Measurements from ENCODE around the gene SFRP2. TPM values are rescaled to one million over a fixed set of nuclear protein-coding genes. Genes with fewer than 3 reads are reported as not detected.

Gene SFRP2
- 1 to 10 TPM in 1 of 10 donors, under 1 TPM in 4, not detected in 5; 0.58 to 5.2 (median 0.77) TPM for total RNA-seq
- 1 to 10 TPM in 1 of 2 donors, under 1 TPM in 1; 0.30 to 1.2 TPM for polyA plus RNA-seq
- long read RNA-seq, donor 1, transcript SFRP2-201 (3 exons, 2,032 nt): major isoform, 5 of 5 reads
- long read RNA-seq, donor 1, partial matches to known transcripts: 0 of 5 reads
- long read RNA-seq, donor 1, other reads (novel, unspliced or antisense): 0 of 5 reads
- long read RNA-seq, donor 2: 0 reads
- long read RNA-seq, donor 3, partial matches to known transcripts: 0 of 2 reads
- long read RNA-seq, donor 3, other reads (novel, unspliced or antisense): 0 of 2 reads

DNA sequence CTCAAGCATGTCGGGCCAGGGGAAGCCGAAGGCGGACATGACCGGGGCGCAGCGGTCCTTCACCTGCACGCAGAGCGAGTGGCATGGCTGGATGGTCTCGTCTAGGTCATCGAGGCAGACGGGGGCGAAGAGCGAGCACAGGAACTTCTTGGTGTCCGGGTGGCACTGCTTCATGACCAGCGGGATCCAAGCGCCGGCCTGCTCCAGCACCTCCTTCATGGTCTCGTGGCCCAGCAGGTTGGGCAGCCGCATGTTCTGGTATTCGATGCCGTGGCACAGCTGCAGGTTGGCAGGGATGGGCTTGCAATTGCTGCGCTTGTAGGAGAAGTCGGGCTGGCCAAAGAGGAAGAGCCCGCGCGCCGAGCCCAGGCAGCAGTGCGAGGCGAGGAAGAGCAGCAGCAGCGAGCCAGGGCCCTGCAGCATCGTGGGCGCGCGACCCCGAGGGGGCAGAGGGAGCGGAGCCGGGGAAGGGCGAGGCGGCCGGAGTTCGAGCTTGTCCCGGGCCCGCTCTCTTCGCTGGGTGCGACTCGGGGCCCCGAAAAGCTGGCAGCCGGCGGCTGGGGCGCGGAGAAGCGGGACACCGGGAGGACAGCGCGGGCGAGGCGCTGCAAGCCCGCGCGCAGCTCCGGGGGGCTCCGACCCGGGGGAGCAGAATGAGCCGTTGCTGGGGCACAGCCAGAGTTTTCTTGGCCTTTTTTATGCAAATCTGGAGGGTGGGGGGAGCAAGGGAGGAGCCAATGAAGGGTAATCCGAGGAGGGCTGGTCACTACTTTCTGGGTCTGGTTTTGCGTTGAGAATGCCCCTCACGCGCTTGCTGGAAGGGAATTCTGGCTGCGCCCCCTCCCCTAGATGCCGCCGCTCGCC lies at the start of gene SFRP2:
Gene SFRP2, minus strand, starts transcription at position 671 of the 864 bp plus-strand sequence. Its CDS starts 248 bp downstream, at position 423.
- intact Hi-C loops (cut with DNase I): loop anchor here in 5 of 10 donors (5.0 to 10.0 kb wide), 3 partner anchors 229 to 716 kb away; no protein-coding TSS in a partner anchor
- ATAC-seq: no peak

DNA sequence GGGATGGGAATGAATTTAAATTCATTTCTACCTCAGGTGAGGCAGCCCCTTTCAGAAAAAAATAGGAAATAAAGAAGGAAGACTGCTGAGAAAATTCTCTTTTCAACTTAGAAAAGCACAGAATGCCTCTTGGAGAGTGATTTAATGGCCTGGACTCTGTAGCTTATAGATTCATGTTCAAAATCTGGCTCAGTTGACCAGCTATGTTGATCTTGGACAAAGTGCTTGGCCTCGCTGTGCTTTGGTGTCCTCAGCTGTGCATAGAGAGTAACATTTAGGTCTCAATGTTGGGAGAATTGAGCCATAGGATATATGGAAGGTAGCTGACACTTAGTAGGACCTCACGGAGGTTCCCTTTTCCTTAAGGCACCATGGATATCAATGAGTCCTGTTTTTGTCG lies 49.7 kb upstream of the SFRP2 start:
- Histone ChIP-seq H3K9me3 (peaks cover 0 to 7% (median 0%) of the 10 kb centered on the region in 11 donors), H3K4me3 (no peak overlapping the region), H3K36me3 (no peaks in the 10 kb centered on the region), H3K27ac (no peak overlapping the region), H3K27me3 (peaks cover 0 to 11% (median 0%) of the 10 kb centered on the region in 7 donors), H3K4me1 (no peaks in the 10 kb centered on the region)
- WGBS, 2 donors: 24 to 53% methylated on average over 3 of the region's 3 CpGs
- DNase-seq (no peak), ATAC-seq (no peak)
- TF ChIP-seq, protein P1, sequence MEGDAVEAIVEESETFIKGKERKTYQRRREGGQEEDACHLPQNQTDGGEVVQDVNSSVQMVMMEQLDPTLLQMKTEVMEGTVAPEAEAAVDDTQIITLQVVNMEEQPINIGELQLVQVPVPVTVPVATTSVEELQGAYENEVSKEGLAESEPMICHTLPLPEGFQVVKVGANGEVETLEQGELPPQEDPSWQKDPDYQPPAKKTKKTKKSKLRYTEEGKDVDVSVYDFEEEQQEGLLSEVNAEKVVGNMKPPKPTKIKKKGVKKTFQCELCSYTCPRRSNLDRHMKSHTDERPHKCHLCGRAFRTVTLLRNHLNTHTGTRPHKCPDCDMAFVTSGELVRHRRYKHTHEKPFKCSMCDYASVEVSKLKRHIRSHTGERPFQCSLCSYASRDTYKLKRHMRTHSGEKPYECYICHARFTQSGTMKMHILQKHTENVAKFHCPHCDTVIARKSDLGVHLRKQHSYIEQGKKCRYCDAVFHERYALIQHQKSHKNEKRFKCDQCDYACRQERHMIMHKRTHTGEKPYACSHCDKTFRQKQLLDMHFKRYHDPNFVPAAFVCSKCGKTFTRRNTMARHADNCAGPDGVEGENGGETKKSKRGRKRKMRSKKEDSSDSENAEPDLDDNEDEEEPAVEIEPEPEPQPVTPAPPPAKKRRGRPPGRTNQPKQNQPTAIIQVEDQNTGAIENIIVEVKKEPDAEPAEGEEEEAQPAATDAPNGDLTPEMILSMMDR (IDR thresholded peaks at IDR 0.05): no peak
- intact Hi-C loops (cut with DNase I): no loop called here

More for the DNA sequence above, at the start of gene SFRP2:
- 1 to 2% methylated on average over 72 of the region's 72 CpGs for WGBS, 2 donors
- H3K27me3 ChIP-seq: peaks cover 39 to 100% (median 96%) of the 10 kb centered on the region in 7 donors
- H3K4me3 ChIP-seq: peak within 1 kb of the TSS in 8 of 10 donors; percentile 10 to 43 (median 30)
- peaks cover 4 to 44% (median 32%) of the 10 kb centered on the region in 9 donors for H3K4me1 ChIP-seq
- no peak within 1 kb of the TSS for H3K27ac ChIP-seq
- no peaks in the 10 kb centered on the region for H3K9me3 ChIP-seq
- H3K36me3 ChIP-seq: no peaks in the 10 kb centered on the region
- DNase-seq: no peak
- TF ChIP-seq, protein P1 (IDR thresholded peaks at IDR 0.05): no peak

GRCh38 chr4:153834901-153835300 lies 46.0 kb upstream of the SFRP2 start:
- Histone ChIP-seq H3K27me3 (peaks cover 0 to 11% (median 0%) of the 10 kb centered on the region in 7 donors), H3K9me3 (no peaks in the 10 kb centered on the region), H3K4me1 (no peaks in the 10 kb centered on the region), H3K27ac (no peak overlapping the region), H3K36me3 (no peaks in the 10 kb centered on the region), H3K4me3 (no peak overlapping the region)
- TF ChIP-seq, protein P1 (IDR thresholded peaks at IDR 0.05): no peak
- ATAC-seq (no peak), DNase-seq (no peak)
- 81 to 88% methylated on average over 5 of the region's 5 CpGs for WGBS, 2 donors
- intact Hi-C loops (cut with DNase I): no loop called here

DNA sequence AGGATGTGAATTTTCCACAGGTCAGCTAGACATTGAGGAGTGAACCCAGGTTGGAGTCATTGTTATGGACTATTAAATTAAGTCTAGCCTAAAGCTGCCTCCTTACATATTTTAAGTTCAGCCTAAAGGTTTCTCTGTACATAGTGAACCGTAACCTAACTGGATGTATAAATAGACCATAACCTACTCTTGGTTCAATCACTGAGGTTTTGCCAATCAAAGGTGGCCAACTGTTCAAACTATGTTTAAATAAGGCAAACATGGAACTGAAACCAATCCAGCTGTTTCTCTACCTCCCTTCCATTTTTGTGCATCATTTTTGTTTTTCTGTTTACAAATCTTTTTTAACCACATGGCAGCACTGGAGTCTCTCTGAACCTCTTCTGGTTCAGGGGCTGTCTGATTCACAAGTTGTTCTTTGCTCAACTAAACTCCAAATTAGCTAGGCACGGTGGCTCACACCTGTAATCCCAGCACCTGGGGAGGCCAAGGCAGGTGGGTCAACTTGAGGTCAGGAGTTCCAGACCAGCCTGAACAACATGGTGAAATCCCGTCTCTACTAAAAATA lies 43.9 kb upstream of the SFRP2 start:
- Histone ChIP-seq H3K4me3 (no peak overlapping the region), H3K36me3 (no peaks in the 10 kb centered on the region), H3K4me1 (no peaks in the 10 kb centered on the region), H3K27ac (no peak overlapping the region), H3K9me3 (peaks cover 0 to 4% (median 0%) of the 10 kb centered on the region in 11 donors), H3K27me3 (peaks cover 0 to 11% (median 0%) of the 10 kb centered on the region in 7 donors)
- ATAC-seq: no peak
- TF ChIP-seq, protein P1 (IDR thresholded peaks at IDR 0.05): no peak
- intact Hi-C loops (cut with DNase I): no loop called here
- no peak for DNase-seq
- 89 to 90% methylated on average over 3 of the region's 3 CpGs for WGBS, 2 donors

Measured in heart right ventricle (tissue), 16 donors.